ENCODE results near the gene HNRNPM. TPM values are rescaled to one million over a fixed set of nuclear protein-coding genes. Genes with fewer than 3 reads are reported as not detected.
"Not testable (repeated sequence)": the region's sequence is repeated elsewhere in the genome, so short reads cannot be mapped to it uniquely, and the experiment has no call there.

HNRNPM gene
- total RNA-seq, 1 experiment from 2014 or later = 298 TPM

DNA sequence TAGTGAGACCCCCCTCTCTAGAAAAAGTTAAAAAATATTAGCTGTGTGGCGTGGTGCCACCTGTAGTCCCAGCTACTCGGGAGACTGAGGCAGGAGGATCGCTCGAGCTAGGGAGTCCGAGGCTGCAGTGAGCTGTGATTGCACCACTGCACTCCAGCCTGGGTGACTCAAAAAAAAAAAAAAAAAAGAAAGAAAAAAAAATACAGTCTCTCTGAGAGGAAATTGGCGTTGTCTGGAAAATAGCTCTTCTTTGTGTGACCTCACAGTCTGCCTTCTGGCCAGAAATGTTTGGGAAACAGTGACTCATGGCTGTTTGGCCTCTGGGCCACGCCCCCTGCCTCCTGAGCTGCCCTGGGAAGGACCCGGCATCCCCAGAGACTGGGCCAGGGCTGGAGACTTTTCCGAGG lies 21.0 kb upstream of the HNRNPM start (continued):
- TF ChIP-seq, protein P1, sequence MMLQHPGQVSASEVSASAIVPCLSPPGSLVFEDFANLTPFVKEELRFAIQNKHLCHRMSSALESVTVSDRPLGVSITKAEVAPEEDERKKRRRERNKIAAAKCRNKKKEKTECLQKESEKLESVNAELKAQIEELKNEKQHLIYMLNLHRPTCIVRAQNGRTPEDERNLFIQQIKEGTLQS (IDR thresholded peaks at IDR 0.05) = no peak
- TF ChIP-seq EZH2phosphoT487 (IDR thresholded peaks at IDR 0.05; ENCODE audit: borderline replicate concordance) = no peak

DNA sequence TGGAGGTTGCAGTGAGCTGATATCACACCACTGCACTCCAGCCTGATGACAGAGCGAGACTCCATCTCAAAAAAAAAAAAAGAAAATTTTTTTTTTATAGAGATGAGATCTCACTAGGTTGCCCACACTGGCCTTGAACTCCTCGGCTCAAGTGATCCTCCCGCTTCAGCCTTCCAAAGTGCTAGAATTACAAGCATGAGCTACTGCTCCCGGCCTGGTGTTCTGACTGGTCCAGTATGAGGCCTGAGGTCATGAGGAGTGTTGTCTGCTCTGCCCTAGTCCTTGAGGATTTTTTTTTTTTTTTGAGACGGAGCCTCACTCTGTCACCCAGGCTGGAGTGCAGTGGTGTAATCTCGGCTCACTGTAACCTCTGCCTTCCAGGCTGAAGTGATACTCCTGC lies 19.4 kb upstream of the HNRNPM start:
- RAD21 ChIA-PET (ENCODE audit: low non-redundant PET in 1 of 2, low total read pairs in 2 of 2, uncharacterized antibody in 2 of 2, unreplicated experiment in 2 of 2); ATAC-seq; H3K27ac ChIP-seq (ENCODE audit: low read depth, low read length); H4K20me1 ChIP-seq (ENCODE audit: insufficient read depth); H3K4me3 ChIP-seq (replicated peaks in 1 of 2; ENCODE audit: low read depth in 1 of 2, low read length in 2 of 2); H3K36me3 ChIP-seq (ENCODE audit: control insufficient read depth in 1 of 2, insufficient read depth in 2 of 2, low read length in 2 of 2); POLR2A ChIA-PET; H3K4me2 ChIP-seq (ENCODE audit: low read length); BruUV-seq (replicated peaks); H3K9me3 ChIP-seq (ENCODE audit: control insufficient read depth in 1 of 2, insufficient read depth in 1 of 2, low read depth in 1 of 2, low read length in 2 of 2); H3K79me2 ChIP-seq (ENCODE audit: insufficient read depth, low read length); H3K27me3 ChIP-seq (ENCODE audit: insufficient read depth, low read length); H3K9ac ChIP-seq (ENCODE audit: low read length); H3K9me2 ChIP-seq (ENCODE audit: insufficient read depth); DNase-seq (ENCODE audit: low read depth, low spot score); H2AFZ ChIP-seq (ENCODE audit: low read depth, low read length, poor library complexity, severe bottlenecking); intact Hi-C loops (cut with micrococcal nuclease): not testable (repeated sequence)
- CTCF ChIA-PET = interaction anchor here (1.4 kb wide), 1 partner anchor 12 kb away, joined by 3 read pairs; the partner anchor contains the start of gene MARCHF2
- peaks cover 13 to 19% of the 10 kb centered on the region in 2 experiments for H3K4me1 ChIP-seq (ENCODE audit: control insufficient read depth in 1 of 2, insufficient read depth in 2 of 2, low read length in 2 of 2)

DNA sequence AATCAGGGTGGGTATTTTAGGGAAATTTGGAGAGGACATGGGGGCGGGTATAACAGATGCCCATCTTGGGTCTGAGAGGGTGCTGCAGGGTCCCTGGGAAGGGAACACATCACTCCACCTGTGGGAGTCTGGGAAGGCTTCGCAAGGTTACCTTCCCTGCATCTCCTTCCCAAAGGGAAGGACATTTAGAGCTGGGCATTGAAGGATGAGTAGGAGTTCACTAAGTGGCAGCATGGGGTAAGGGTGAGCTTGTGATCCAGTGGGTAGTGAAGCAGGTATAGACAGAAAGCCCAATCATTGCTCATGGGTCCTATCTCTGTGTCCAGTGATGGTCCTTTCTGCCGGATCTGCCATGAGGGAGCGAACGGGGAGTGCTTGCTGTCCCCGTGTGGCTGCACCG lies 18.5 kb upstream of the HNRNPM start:
- Histone ChIP-seq H3K4me1 (ENCODE audit: control insufficient read depth in 1 of 2, insufficient read depth in 2 of 2, low read length in 2 of 2) (peaks cover 13 to 19% of the 10 kb centered on the region in 2 experiments), H3K27me3 (ENCODE audit: insufficient read depth, low read length) (no peaks in the 10 kb centered on the region), H3K9me3 (ENCODE audit: control insufficient read depth in 1 of 2, insufficient read depth in 1 of 2, low read depth in 1 of 2, low read length in 2 of 2) (no peaks in the 10 kb centered on the region), H4K20me1 (ENCODE audit: insufficient read depth) (no peaks in the 10 kb centered on the region), H2AFZ (ENCODE audit: low read depth, low read length, poor library complexity, severe bottlenecking) (no peak overlapping the region), H3K9ac (ENCODE audit: low read length) (no peak overlapping the region), H3K79me2 (ENCODE audit: insufficient read depth, low read length) (no peaks in the 10 kb centered on the region), H3K27ac (ENCODE audit: low read depth, low read length) (no peak overlapping the region), H3K36me3 (ENCODE audit: control insufficient read depth in 1 of 2, insufficient read depth in 2 of 2, low read length in 2 of 2) (no peaks in the 10 kb centered on the region), H3K9me2 (ENCODE audit: insufficient read depth) (no peaks in the 10 kb centered on the region), H3K4me2 (ENCODE audit: low read length) (no peak overlapping the region), H3K4me3 (replicated peaks in 1 of 2; ENCODE audit: low read depth in 1 of 2, low read length in 2 of 2) (no peak overlapping the region)
- POLR2A ChIA-PET = no interaction called here
- DNase-seq (ENCODE audit: low read depth, low spot score) (no peak), ATAC-seq (no peak)
- CTCF ChIA-PET = no interaction called here
- BruUV-seq (replicated peaks) = no TSS peak
- intact Hi-C loops (cut with micrococcal nuclease) = no loop called here
- RAD21 ChIA-PET (ENCODE audit: low non-redundant PET in 1 of 2, low total read pairs in 2 of 2, uncharacterized antibody in 2 of 2, unreplicated experiment in 2 of 2) = no interaction called here
- TF ChIP-seq JUND (IDR thresholded peaks at IDR 0.05) = no peak
- no peak for TF ChIP-seq SIN3A (IDR thresholded peaks at IDR 0.05; ENCODE audit: low read depth)
- TF ChIP-seq EGR1 (IDR thresholded peaks at IDR 0.05; ENCODE audit: low read depth) = no peak
- TF ChIP-seq RAD21 (IDR thresholded peaks at IDR 0.05; ENCODE audit: low read depth) = no peak
- TF ChIP-seq POLR2AphosphoS5 (IDR thresholded peaks at IDR 0.05; ENCODE audit: low read depth, low read length) = no peak
- no peak for TF ChIP-seq POLR2A (IDR thresholded peaks at IDR 0.05; ENCODE audit: borderline replicate concordance, extremely low read depth, insufficient read depth, insufficient read length)
- TF ChIP-seq, protein P2, sequence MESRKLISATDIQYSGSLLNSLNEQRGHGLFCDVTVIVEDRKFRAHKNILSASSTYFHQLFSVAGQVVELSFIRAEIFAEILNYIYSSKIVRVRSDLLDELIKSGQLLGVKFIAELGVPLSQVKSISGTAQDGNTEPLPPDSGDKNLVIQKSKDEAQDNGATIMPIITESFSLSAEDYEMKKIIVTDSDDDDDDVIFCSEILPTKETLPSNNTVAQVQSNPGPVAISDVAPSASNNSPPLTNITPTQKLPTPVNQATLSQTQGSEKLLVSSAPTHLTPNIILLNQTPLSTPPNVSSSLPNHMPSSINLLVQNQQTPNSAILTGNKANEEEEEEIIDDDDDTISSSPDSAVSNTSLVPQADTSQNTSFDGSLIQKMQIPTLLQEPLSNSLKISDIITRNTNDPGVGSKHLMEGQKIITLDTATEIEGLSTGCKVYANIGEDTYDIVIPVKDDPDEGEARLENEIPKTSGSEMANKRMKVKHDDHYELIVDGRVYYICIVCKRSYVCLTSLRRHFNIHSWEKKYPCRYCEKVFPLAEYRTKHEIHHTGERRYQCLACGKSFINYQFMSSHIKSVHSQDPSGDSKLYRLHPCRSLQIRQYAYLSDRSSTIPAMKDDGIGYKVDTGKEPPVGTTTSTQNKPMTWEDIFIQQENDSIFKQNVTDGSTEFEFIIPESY (IDR thresholded peaks at IDR 0.05; ENCODE audit: extremely low read depth, insufficient replicate concordance, low read length) = no peak
- TF ChIP-seq ELF1 (IDR thresholded peaks at IDR 0.05; ENCODE audit: borderline replicate concordance, low read depth) = no peak
- TF ChIP-seq ZFX (IDR thresholded peaks at IDR 0.05) = no peak
- TF ChIP-seq, protein P3, sequence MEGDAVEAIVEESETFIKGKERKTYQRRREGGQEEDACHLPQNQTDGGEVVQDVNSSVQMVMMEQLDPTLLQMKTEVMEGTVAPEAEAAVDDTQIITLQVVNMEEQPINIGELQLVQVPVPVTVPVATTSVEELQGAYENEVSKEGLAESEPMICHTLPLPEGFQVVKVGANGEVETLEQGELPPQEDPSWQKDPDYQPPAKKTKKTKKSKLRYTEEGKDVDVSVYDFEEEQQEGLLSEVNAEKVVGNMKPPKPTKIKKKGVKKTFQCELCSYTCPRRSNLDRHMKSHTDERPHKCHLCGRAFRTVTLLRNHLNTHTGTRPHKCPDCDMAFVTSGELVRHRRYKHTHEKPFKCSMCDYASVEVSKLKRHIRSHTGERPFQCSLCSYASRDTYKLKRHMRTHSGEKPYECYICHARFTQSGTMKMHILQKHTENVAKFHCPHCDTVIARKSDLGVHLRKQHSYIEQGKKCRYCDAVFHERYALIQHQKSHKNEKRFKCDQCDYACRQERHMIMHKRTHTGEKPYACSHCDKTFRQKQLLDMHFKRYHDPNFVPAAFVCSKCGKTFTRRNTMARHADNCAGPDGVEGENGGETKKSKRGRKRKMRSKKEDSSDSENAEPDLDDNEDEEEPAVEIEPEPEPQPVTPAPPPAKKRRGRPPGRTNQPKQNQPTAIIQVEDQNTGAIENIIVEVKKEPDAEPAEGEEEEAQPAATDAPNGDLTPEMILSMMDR (IDR thresholded peaks at IDR 0.05 in 2 of 3, conservative IDR thresholded peaks at IDR 0.05 in 1 of 3; ENCODE audit: borderline replicate concordance in 1 of 3, insufficient read depth in 1 of 3, low read depth in 2 of 3, low read length in 2 of 3) = no peak

Data from HCT116 (cell line).